Neural cell (in vitro differentiated cells): ENCODE measurements around the gene RTF1. TPM values are rescaled to one million over a fixed set of nuclear protein-coding genes. Genes with fewer than 3 reads are reported as not detected.

Experiments used
- H2AFZ ChIP-seq: fragments of 200-600, 300-800 bp; sonication (generic), shearing (Covaris generic); 2 replicates; pipeline ENCODE4 v1.6.0; 2014; ENCODE audit warnings: low read depth, mild to moderate bottlenecking, antibody characterized with exemption, low read length, moderate library complexity
- H3F3A ChIP-seq: fragments of 200-600 bp; shearing (Covaris generic); 2 replicates; pipeline ENCODE4 v1.6.1; 2016; ENCODE audit warnings: mild to moderate bottlenecking, moderate library complexity, mixed read lengths, antibody characterized with exemption, low read length; ENCODE audit not compliant: insufficient read depth, poor library complexity, severe bottlenecking
- H3K27ac ChIP-seq: fragments of 200-600, 300-800 bp; sonication (generic), shearing (Covaris generic); 2 replicates; pipeline ENCODE4 v1.5.1; 2014; ENCODE audit warnings: mild to moderate bottlenecking, low read length, moderate library complexity
- H3K27me3 ChIP-seq: fragments of 300-800, 200-600 bp; sonication (generic), shearing (Covaris generic); 2 replicates; pipeline ENCODE4 v1.6.0; 2014; ENCODE audit warnings: mild to moderate bottlenecking, low read depth, low read length, moderate library complexity; ENCODE audit not compliant: insufficient read depth
- H3K36me3 ChIP-seq: fragments of 300-800, 200-600 bp; sonication (generic), shearing (Covaris generic); 2 replicates; pipeline ENCODE4 v1.5.1; 2014; ENCODE audit warnings: mild to moderate bottlenecking, antibody characterized with exemption, low read length, moderate library complexity; ENCODE audit not compliant: insufficient read depth
- H3K4me2 ChIP-seq: fragments of 300-800, 200-600 bp; sonication (generic), shearing (Covaris generic); 2 replicates; pipeline ENCODE4 v1.6.0; 2014; ENCODE audit warnings: mild to moderate bottlenecking, low read length
- H3K4me3 ChIP-seq: fragments of 300-800, 200-600 bp; sonication (generic), shearing (Covaris generic); 2 replicates; pipeline ENCODE4 v1.5.1; 2014; ENCODE audit warnings: mild to moderate bottlenecking, low read length, moderate library complexity
- H3K79me2 ChIP-seq: fragments of 200-600 bp; shearing (Covaris generic); replicated peaks from 2 replicates; pipeline ENCODE4 v1.6.0; 2014; ENCODE audit warnings: mild to moderate bottlenecking, low read length, moderate library complexity; ENCODE audit not compliant: insufficient read depth
- H3K9ac ChIP-seq: fragments of 300-800, 200-600 bp; sonication (generic), shearing (Covaris generic); 2 replicates; pipeline ENCODE4 v1.6.1; 2016; ENCODE audit warnings: mild to moderate bottlenecking, low read length, mixed read lengths
- H3K9me2 ChIP-seq: fragments of 200-600 bp; shearing (Covaris generic); 2 replicates; pipeline ENCODE4 v1.6.1; 2016; ENCODE audit warnings: mild to moderate bottlenecking, low read length, mixed read lengths; ENCODE audit not compliant: insufficient read depth
- H3K9me3 ChIP-seq: fragments of 200-600, 300-800 bp; sonication (generic), shearing (Covaris generic); 2 replicates; pipeline ENCODE4 v1.6.1; 2016; ENCODE audit warnings: mild to moderate bottlenecking, mixed run types, low read length, moderate library complexity, mixed read lengths
- H4K20me1 ChIP-seq: fragments of 200-600 bp; shearing (Covaris generic); 2 replicates; pipeline ENCODE4 v1.6.1; 2016; ENCODE audit warnings: mild to moderate bottlenecking, mixed run types; ENCODE audit not compliant: insufficient read depth
- CTCF ChIP-seq: fragments of 450-650 bp; IDR thresholded peaks from 2 replicates; pipeline ENCODE4 v1.5.1; 2014; ENCODE audit warnings: antibody characterized with exemption, mild to moderate bottlenecking, moderate library complexity; ENCODE audit not compliant: poor library complexity, severe bottlenecking
- EP300 ChIP-seq: fragments of 450-650 bp; conservative IDR thresholded peaks from 2 replicates; pipeline ENCODE4 v1.6.1; 2014; ENCODE audit warnings: antibody characterized with exemption, mild to moderate bottlenecking, moderate library complexity; ENCODE audit not compliant: poor library complexity, severe bottlenecking
- EZH2 ChIP-seq: fragments of 200-600, 300-800 bp; shearing (Covaris generic), sonication (generic); IDR thresholded peaks from 2 replicates; pipeline ENCODE4 v1.6.1; 2014; ENCODE audit warnings: antibody characterized with exemption, low read length, borderline replicate concordance, mild to moderate bottlenecking; ENCODE audit not compliant: insufficient read depth, poor library complexity, severe bottlenecking
- MXI1 ChIP-seq: fragments of 450-650 bp; conservative IDR thresholded peaks from 2 replicates; pipeline ENCODE4 v1.6.1; 2014; ENCODE audit warnings: antibody characterized with exemption, mild to moderate bottlenecking; ENCODE audit not compliant: poor library complexity, severe bottlenecking
- POLR2AphosphoS5 ChIP-seq: IDR thresholded peaks from 2 replicates; pipeline ENCODE4 v1.6.1; 2012
- RAD21 ChIP-seq: fragments of 450-650 bp; conservative IDR thresholded peaks from 2 replicates; pipeline ENCODE4 v1.6.1; 2014; ENCODE audit warnings: antibody characterized with exemption, mild to moderate bottlenecking, moderate library complexity
- REST ChIP-seq: IDR thresholded peaks from 2 replicates; pipeline ENCODE4 v1.6.1; 2012; ENCODE audit warnings: borderline replicate concordance
- SMC3 ChIP-seq: fragments of 450-650 bp; conservative IDR thresholded peaks from 2 replicates; pipeline ENCODE4 v1.6.1; 2014; ENCODE audit warnings: antibody characterized with exemption, mild to moderate bottlenecking, moderate library complexity; ENCODE audit not compliant: poor library complexity
- TAF1 ChIP-seq: IDR thresholded peaks from 2 replicates; pipeline ENCODE4 v1.6.1; 2012; ENCODE audit warnings: low read depth
- polyA plus RNA-seq: library from polyadenylated mRNA; depleted of rRNA; stranded (reverse); fragments of >200 nt; gene quantifications from 2 replicates; pipeline ENCODE4 v1.2.3, GENCODE V29; 2014

The RTF1 gene
- polyA plus RNA-seq, 1 donor from 2014 or later = 84.1 TPM

- H3K9me2 ChIP-seq = no peaks in the 10 kb centered on the region
- no peak overlapping the region for H2AFZ ChIP-seq
- TF ChIP-seq RAD21 (no peak), EP300 (no peak), TAF1 (no peak)
- H3K27me3 ChIP-seq = no peaks in the 10 kb centered on the region
- no peaks in the 10 kb centered on the region for H4K20me1 ChIP-seq
- no peaks in the 10 kb centered on the region for H3K79me2 ChIP-seq
- peaks cover 11% of the 10 kb centered on the region for H3K36me3 ChIP-seq
- no peak overlapping the region for H3K27ac ChIP-seq
- no peaks in the 10 kb centered on the region for H3K9me3 ChIP-seq
- H3F3A ChIP-seq = no peaks in the 10 kb centered on the region
- H3K4me2 ChIP-seq = no peak overlapping the region
- H3K9ac ChIP-seq = no peak overlapping the region
- no peak overlapping the region for H3K4me3 ChIP-seq
These were observed 58.0 kb downstream of the RTF1 start for GRCh38 chr15:41474941-41475340.

- H3K9ac ChIP-seq = no peak overlapping the region
- no peak overlapping the region for H3K27ac ChIP-seq
- H3K27me3 ChIP-seq = no peaks in the 10 kb centered on the region
- H2AFZ ChIP-seq = no peak overlapping the region
- no peaks in the 10 kb centered on the region for H3F3A ChIP-seq
- H3K4me2 ChIP-seq = no peak overlapping the region
- no peaks in the 10 kb centered on the region for H3K79me2 ChIP-seq
- H3K36me3 ChIP-seq = peaks cover 14% of the 10 kb centered on the region
- TF ChIP-seq SMC3 (no peak), RAD21 (no peak), CTCF (no peak), EZH2 (no peak), TAF1 (no peak), POLR2AphosphoS5 (no peak), EP300 (no peak), REST (no peak), MXI1 (no peak)
- no peaks in the 10 kb centered on the region for H4K20me1 ChIP-seq
- H3K9me3 ChIP-seq = no peaks in the 10 kb centered on the region
- H3K4me3 ChIP-seq = no peak overlapping the region
- no peaks in the 10 kb centered on the region for H3K9me2 ChIP-seq
These were observed 59.6 kb downstream of the RTF1 start for GRCh38 chr15:41476416-41477048.
